ENCODE results near the gene LIPE.

GRCh38 chr19:42452590-42452989, 25.4 kb upstream of the LIPE start:
- TF ChIP-seq, protein P1, sequence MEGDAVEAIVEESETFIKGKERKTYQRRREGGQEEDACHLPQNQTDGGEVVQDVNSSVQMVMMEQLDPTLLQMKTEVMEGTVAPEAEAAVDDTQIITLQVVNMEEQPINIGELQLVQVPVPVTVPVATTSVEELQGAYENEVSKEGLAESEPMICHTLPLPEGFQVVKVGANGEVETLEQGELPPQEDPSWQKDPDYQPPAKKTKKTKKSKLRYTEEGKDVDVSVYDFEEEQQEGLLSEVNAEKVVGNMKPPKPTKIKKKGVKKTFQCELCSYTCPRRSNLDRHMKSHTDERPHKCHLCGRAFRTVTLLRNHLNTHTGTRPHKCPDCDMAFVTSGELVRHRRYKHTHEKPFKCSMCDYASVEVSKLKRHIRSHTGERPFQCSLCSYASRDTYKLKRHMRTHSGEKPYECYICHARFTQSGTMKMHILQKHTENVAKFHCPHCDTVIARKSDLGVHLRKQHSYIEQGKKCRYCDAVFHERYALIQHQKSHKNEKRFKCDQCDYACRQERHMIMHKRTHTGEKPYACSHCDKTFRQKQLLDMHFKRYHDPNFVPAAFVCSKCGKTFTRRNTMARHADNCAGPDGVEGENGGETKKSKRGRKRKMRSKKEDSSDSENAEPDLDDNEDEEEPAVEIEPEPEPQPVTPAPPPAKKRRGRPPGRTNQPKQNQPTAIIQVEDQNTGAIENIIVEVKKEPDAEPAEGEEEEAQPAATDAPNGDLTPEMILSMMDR (conservative IDR thresholded peaks at IDR 0.05) = no peak
- no peak for TF ChIP-seq ZFX (IDR thresholded peaks at IDR 0.05)

Measured in C4-2B (cell line).